HG02884 (cell line): ENCODE measurements around the gene GALNT18.

ENCODE experiments used
- ATAC-seq: cut with Tn5 transposase; IDR thresholded peaks from one replicate; pipeline ENCODE4 v1.9.1; 2021; ENCODE audit warnings: mild to moderate bottlenecking, moderate library complexity; ENCODE audit not compliant: unreplicated experiment

The GALNT18 gene

DNA sequence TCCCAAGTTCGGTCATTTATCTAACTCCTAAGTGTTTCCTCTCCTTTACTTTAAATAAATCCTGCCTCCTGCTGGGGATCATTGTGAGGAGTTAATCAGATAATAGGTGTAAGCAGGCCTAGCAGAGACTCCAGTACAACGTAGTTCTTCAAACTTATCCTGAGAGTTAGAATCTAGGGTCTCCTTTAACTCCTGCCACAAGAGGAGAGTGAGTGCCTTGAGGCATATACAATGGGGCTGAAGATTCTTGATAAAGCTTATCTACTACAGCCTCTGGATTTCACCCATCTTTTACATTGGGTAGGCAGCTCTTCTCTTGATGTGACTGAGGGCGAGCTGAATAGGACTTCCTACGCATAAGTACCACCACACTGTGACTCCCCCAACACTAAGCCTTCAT lies 3.1 kb upstream of the GALNT18 start:
- ATAC-seq: no peak

DNA sequence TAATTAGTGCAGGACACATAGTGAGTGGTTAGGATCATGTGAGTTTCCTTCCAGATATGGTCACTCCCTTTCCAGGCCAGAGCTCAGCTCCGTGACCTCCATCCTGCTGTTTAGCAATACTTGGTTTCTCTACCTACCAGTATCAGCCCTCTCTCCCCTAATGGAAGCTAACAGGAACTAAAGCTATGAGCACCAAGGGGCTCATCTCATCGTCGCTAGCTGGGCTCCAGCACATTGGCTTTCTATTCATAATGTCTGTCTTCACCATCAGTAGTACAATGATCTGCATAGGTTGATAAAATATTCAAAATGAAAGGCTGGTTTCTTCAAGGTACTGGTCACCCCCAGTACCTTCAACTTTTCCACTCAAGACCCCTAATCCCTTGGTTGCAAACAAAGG lies 2.4 kb upstream of the GALNT18 start:
- no peak for ATAC-seq

DNA sequence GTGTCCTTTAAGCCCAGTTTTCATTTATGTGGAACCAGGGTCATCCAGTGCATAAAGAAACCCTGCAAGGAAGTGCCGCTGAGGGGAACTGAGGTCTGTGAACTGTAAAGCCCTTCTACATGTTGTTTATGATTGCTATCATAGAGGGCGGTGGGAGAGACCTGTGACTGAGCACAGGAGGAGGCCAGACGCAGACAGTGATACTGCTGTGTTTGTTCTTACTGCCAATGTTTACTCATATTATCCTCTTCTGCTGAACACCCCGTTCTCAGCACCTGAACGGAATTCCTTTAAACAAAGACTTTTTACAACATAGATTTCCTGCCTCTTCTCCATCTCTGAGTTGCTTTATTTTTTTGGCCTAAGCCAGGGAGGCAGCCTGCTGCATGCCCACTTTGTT lies 967 bp upstream of the GALNT18 start:
- no peak for ATAC-seq

DNA sequence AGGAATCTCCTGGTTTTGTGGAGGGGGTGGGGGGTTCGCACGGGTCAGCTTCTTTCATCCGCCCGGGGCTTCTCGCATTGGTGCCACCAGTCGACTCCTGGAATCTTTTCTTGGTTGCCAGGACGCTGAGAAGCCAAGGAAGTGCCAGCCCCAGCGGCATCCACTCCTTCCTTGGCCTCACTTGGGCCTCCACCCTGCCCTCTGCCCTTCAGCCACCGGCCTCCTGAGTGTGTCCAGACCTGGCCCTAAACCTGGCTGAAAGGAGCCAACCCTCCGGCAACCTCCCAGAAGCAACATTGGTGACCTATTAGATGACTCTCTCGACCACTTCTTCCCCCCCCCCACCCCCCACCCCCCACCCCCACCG lies 518 bp upstream of the GALNT18 start:
- ATAC-seq: no peak

DNA sequence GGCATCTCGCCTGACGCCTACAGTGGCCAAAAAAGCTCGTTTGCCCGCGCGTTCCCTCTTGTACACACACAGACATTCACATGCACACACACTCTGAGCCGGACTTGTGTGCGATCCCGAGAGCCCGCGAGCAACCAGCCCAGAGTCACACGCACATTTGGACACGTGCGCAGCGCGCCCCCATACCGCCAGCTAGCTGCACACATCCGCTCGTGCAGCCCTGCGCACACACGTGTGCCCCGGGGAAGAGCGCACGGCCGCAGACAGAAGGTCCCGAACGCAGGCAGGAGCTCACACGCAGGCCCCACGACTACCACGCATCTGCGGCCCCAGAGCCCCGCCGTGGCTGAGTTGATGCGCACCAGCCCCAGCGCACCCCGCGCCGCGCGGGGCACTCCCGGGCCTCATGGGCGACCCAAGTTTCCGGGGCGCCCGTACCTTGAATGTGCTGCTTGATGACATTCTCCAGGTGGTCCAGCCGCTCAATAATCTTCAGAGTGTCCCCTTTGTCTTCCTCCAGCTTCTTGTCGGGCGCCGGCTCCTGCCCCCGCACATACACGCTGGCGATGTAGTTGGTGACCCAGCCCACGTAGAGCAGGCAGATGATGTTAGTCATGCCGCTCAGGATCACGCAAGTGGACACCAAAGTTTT lies 758 bp downstream of the GALNT18 start:
- no peak for ATAC-seq

DNA sequence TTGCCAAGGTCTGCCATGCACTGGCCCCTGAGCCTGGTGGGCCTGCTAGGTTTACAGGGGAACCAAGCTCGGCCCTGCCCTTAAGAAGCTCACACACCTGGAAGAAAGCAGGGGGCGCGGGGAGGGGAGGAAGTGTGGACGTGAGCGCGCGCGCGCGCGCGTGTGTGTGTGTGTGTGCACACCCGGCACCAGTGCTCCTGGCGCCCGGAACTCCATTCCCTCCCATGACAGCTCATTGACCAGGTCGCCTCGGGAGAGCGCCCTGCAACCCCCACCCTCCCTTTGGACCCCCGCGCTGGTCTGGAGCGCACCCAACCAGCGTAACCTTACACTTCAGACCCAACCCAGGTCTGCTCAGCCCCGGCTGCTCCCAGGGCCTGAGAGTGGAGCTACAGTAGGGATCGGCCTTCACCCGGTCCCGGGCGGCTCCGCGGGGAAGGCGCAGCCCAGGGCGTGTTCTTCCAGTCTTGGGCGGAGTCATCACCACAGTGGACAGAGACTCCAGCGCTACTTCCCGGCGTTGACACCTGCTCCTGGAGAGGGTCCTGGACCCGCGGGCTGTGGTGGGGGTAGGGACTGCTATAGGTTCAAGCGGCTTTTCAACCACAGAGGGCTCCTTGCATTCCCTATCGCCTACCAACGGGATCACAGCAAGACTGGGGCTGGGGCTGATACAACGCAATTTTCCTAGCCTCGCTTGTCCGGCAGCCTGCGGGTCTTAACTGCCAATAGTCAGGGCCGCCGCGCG lies 1.5 kb downstream of the GALNT18 start:
- ATAC-seq: no peak

DNA sequence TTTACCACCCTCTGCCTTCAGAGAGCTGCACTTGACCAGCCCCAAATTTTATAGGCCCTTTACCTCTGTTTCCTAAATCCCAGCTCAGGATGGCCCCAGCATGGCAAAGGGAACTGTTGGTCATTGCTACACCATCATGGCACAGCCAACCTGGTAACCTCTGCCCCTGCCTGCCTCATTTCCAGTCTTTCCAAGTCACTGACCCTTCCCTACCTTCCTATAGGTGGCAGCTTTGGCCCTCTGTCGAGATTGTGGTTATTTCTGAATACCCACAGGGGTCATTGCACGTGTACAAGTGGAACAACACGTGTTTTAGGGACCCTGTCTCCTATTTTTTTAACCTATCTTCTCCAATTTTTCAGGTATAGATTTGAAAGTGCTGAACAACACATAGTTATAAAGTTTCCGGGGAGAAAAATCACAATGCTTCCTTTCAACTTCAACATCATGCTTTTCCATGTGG lies 2.8 kb downstream of the GALNT18 start:
- no peak for ATAC-seq

DNA sequence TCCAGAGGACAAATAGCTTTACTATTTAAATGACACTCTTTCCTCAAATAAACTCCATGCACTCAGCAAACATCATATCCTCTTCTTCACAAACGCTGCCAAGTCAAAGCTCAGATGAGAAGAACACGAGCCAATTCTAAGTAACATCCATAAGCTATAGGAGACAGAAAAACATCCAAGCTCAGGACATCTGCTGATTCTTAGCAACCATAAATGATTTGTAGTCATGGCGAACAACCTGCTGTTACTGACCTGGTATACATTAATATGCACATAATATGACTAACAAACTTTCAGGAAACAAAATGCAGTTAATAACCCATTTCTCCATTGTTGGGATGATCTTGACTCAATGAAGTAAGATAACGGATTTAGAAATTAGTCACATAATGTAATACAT lies 6.7 kb downstream of the GALNT18 start:
- ATAC-seq: no peak

DNA sequence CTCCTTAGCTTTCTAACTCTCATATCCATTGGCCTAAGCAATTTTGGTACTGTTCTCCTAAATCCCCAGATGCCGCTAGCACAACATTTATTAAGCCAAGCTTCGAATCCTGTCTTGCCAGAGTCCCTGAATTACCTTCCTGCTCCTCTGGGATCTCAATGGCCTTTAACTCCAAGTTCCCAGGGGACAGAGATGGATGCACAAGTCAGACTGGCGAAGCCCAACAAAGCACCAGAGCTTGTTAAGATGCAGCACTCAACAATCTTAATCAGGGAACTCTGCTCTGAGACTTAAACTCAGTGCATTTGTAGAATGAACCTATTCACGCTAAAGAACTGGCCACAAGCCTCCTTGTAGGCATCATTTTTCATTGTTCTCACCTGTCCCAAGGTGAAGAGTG lies 9.4 kb downstream of the GALNT18 start:
- ATAC-seq: no peak

DNA sequence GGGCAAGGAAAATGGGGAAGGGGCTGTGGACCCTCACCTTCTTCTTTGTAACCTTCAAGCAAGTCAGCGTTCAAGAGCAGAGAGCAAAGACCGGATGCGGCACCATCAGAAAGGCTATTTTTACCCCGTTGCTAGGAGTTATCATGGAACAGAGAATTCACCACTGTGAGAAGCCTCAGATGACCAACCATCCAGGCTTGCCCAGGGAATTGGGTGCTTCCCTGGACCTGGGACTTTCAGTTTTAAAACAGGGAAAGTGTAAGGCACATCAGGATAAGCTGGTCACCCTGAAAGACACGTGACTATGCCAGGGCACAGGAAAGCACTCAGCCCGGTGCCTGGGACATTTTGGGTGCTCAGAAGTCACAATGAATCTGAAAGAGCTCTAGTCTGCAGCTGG lies 10.4 kb downstream of the GALNT18 start:
- ATAC-seq: no peak

DNA sequence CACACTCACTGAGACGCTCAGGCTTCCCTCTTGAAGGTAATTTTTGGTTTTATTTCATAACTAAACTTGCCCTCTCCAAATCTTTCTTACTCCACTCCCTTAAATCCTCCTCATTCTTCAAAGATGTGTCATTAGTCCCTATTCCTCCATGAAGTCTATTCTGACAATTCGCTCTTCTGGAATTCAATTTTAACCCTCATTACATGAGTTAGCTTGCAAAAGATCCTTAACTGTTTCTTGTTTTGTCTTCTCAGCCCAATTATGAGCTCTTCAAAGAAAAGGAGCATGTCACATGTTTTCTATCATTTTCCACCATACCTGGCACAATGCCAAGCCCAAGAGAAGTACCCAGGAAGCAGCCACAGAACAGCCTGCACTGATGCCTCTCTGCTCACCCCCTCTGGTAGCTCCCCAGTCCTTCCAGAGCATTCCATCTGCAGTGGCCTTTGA lies 13.0 kb downstream of the GALNT18 start:
- ATAC-seq: no peak

DNA sequence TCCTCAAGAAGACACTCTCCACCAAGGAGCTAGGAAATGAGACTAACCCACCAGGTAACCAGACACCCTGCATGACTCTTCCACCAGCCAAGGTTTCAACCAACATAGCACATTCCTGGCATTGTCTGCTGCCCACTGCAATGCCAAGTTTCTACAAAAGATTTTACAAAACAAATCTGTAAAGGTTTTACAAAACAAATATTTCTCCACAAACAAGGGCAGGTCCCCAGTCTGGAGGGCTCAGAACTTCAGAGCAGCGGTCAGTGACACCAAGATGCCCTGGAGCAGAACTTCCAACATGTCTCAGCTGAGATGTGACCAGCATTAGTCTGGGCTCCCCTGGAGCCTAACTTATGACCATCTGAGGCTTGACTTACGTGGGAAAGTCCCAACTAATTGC lies 14.0 kb downstream of the GALNT18 start:
- no peak for ATAC-seq

DNA sequence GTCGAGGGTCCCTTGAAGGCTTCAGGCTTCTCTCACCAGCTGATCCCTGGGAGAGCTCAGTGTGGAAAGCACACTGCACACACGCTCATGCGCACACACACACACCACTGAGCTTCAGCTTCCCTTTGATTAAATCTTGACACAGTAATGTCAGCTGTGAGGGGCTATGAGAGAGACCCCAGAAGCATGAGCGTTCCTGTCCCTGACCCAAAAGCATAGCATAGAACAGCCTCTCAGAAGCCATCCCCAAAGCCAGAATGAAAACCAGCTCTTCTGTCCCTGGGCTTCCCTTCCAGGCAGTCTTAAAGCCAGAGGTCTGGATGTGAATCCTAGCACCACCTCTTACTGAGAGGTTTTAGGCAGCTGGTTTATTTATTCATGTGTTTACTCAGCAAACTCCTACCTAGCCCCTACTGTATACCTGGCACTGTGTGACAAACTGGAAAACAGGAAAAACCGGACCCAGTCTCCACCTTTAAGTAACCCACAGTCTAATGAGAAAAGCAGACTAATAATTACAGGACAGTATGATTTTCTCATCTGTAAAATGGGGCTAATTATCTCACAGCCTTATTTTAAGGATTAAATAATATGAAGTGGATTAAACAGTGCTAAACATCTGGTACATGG lies 15.9 kb downstream of the GALNT18 start:
- ATAC-seq: no peak

DNA sequence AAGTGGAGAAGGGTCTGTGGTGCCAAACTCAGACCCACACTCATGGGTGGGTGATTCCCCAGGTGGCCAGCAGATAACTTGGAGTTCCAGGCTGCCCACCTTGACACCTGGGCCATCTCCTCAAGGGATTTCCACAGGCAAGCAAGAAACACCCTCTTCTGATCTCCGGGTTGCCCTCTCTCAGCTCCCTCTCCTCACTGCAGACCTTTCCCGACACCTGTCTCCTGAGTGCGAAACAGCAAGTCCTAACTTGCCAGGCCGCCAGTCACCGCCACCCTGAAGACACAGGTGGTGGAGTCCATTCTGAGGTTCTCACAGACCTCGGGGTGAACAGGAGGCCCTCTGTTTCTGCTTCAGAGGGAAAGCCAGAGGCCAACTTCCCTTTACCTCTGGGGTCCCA lies 16.6 kb downstream of the GALNT18 start:
- no peak for ATAC-seq

DNA sequence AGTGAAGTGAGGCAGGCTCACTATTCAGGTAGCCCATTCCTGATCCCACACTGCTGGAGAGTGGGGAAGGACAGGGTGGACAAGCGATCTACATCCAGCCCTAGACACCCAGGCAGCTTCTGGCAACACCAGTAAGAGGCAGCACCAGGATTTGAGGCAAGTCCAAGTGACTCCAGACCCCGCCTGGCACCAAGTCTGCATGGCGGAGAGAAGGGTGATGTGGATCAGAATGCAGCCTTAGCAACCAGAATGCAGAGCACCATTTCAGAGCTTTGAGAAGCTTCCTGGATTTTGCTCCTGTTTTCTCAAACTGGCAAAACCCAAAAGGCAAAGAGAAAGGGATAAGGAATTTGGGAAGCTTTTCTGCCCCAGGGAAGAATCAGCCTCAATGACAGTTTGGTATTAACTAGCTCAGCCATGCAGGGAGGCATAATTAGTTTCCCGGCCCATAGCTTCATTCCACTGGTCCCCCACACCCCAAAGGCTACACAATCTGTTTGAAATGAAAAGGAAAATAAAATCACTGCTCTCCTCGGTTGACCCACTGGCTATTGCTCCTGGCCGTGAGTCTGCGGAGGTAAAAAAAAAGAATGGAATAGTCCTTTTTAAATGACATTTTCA lies 17.3 kb downstream of the GALNT18 start:
- ATAC-seq: no peak

DNA sequence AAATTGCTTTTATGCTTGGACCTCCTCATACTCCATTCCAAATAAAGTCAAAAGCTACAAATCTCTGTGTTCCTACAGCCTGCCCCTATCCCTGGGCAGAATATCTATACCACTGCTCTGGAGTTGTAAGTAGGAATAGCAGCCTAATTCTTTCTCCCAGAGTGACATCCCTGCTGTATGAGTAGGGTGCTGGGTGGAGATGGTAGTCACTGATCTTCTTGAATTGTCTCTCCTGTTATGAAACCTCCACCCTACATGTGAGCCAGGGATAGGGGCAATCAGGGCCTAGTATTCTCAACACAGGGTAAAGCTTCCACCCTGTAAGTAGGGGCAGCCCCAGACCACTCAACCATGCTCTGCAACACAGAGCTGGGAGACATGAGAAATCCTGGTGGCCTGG lies 19.8 kb downstream of the GALNT18 start:
- ATAC-seq: no peak

DNA sequence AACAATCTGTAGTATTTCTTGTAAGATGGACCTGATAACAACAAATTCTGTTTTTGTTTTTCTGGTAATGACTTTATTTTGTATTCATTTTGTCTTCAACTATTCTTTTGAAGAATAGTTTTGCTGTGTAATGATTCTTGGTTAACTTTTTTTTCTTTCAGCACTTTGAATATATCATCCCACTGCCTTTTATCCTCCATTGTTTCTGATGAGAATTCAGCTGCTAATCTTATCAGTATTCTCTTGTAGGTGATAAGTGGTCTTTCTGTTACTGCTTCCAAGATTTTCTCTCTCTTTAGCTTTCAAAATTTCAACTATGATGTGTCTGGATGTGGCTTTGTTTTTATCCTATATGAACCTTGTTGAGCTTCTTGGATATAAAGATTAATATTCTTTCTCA lies 21.5 kb downstream of the GALNT18 start:
- ATAC-seq: no peak

DNA sequence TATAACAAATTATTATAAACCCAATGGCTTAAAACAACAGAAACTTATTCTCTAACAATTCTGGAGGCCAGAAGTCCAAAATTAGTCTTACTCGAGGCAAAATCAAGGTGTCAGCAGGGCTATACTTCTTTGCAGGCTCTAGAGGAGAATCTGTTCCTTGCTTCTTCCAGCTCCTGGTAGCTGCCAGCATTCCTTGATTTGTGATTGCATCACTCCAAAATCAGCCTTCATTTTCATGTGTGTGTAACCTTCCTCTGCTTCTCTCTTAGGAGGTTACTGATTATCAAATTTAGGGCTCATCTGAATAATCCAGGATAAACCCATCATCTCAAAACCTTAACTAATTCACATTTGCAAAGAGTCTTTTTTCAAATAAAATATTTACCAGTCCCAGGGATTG lies 23.6 kb downstream of the GALNT18 start:
- no peak for ATAC-seq

DNA sequence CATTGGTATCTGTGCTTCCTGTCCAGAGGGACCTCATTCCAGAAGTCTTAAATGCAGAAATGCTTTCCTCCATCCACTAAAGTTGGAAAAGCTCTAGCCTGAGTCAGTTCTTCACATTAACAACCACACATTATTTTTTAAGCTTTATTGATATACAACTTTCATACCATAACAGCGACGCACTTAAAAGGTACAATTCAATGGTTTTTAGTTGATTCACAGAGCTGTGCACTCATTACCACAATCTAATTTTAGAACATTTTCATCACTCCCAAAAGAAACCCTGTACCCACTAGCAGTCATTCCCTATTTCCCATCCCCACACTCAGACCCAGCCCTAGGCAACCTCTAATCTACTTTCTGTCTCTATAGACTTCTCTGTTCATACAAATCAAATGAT lies 27.6 kb downstream of the GALNT18 start:
- ATAC-seq: no peak

DNA sequence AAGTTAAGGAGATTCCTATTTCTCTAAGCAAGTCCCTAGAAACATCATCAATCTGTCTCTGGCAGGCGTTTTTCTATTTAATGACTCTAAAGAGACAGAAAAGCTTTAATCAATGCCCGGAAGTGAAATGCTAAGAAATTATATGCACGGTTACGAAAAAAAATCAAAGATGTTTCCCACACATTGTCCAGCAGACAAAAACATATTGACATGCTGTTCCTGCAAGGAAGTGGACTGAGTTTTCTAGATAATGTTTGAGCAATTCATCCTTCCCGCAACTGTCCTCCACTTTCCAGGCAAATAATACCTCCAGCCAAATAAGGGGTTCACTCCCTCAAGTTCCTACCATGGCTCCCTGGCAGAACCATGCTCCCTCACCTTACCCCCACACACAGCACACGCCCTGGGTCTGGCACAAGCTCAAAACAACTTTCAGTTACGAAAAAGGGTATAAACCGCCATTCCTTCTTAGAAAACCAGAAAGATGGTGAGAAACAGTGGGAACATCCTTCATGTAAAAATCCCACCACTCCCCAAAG lies 29.6 kb downstream of the GALNT18 start:
- ATAC-seq: no peak

DNA sequence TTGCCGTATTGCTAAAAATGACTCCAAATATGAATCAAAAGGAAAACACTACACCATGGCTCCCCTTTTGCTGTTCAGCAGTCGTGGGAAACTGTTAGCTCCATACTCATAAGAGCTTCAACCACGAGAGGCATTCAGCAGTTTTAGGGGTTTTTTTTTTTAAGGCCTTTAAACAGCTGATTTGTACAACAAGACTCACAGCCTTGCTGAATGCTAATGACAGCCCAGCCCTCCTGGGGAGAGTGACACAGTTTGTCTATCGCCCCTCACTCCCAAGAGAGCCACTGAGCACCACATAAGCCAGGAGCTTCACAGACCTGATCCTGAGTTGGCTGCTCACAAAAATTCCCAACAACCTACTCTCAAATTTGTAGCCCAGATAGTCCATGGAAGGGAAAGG lies 32.4 kb downstream of the GALNT18 start:
- ATAC-seq: no peak

DNA sequence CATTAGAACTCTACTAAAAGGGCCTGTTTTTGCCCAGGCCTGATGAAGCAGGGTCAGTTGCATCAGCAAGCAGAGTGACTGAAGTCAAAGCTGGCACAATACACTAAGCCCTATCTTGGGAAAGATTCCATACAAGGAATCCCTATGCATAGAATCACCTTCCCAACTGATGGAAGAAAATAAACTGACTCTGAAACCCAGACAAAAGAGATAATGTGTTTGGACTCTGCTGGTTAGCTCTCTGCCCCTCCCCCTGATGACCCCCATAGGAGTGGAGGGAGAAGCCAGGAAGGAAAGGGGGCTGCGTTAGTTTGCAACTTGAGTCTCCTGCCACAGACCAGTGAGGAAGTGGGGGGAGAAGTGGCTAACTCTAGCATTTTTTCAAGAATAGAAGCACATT lies 32.9 kb downstream of the GALNT18 start:
- ATAC-seq: no peak
